Activated effector memory CD4-positive, alpha-beta T cell treated with Interleukin-2 at 50 U/mL for 16 hours (primary cell): ENCODE data around the gene TMEM181.
"Not testable (repeated sequence)": the region's sequence is repeated elsewhere in the genome, so short reads cannot be mapped to it uniquely, and the experiment has no call there.

ENCODE experiments used
- DNase-seq: peaks from one replicate; pipeline ENCODE4 v3.0.0-alpha.2; 2020

Gene TMEM181

GRCh38 chr6:158603261-158604047 lies 43.6 kb downstream of the TMEM181 start:
- DNase-seq: no peak

GRCh38 chr6:158604048-158604406 lies 44.1 kb downstream of the TMEM181 start:
- DNase-seq: no peak

DNA sequence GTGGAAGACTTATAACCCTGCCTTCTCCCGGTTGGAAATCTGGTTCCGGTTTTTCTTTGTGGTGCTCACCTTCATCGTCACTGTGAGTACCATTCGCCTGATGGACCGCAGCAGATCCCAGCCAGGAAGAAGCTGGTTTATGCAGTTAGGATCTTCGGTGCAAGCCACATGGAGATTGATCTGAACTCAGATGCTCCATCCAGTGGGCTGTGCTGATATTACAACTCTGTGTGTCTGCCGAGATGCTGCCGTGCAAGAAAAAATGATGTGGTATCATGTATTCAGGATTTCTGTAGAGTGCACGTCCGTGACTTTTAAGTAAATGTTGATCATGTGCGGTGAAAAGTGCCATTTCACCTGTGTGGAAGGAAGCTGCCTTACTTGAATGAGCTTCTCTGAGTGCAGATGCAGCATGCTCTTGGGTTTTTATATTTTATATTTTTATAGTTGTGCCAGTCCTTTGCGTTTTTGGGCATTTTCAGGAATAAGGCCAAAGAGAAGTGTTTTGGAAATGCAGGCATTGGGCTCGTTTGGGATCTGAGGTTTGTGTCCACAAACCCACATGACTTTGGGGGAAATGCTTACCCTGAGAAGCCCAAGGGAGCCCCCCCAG lies 45.5 kb downstream of the TMEM181 start:
- peak; percentile 7 for DNase-seq

- not testable (repeated sequence) for DNase-seq
These were observed 46.1 kb downstream of the TMEM181 start for GRCh38 chr6:158606011-158606410.

DNA sequence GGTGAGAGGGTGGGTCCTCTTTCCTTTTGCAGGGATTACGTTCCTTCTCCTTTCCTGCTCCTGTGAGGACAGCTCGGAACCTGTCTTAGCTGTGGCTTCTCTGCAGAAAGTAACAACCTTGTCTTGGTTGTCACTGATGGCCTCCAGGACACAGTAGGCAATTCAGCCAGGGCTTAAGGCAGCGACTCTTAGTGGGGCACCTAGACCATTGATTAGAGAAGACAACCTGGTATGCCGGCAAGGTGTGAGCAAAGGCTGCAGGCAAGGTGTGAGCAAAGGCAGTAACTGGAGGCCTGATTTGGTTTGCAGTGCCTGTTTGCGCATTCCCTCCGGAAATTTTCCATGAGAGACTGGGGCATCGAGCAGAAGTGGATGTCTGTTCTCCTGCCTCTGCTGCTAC lies 47.0 kb downstream of the TMEM181 start:
- DNase-seq: no peak

GRCh38 chr6:158607411-158608170 lies 47.7 kb downstream of the TMEM181 start:
- DNase-seq: no peak

DNA sequence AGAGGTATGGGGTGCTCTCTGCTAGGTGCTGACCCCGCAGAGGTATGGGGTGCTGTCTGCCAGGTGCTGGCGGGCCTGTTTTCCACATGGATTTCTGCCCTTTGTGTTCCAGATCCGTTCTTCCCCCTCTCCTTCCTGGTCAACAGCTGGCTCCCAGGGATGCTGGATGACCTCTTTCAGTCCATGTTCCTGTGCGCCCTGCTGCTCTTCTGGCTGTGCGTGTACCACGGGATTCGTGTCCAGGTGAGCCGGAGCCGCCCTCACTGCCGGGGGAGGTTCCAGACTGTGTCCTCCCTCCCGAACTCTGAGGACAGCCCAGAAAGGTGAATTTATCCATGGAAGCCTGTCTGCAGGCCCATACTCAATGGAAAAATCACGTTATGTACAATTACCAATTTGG lies 48.3 kb downstream of the TMEM181 start:
- DNase-seq: no peak

GRCh38 chr6:158609455-158610155 lies 49.7 kb downstream of the TMEM181 start:
- no peak for DNase-seq

- DNase-seq: no peak
These were observed 50.6 kb downstream of the TMEM181 start for GRCh38 chr6:158610319-158610968.

DNA sequence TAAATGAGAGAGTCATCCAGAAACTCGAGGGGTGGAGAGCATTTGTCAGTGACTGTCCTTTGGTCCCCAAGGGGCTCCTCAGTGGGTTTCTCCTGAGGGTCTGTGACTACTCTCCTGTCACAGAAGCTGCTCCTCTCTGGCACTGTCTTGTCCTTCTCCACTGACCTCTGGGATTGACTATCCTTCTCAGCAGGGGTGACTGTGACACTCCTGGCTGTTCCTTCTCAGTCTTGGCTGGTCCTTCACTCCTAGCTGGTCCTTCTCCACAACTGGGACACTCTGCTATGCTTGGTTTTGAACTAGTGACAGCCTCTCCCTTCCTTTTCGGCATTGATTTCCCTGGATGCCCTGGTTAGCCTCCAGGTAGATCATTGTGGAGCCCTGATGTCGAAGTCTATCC lies 51.1 kb downstream of the TMEM181 start:
- DNase-seq: no peak

DNA sequence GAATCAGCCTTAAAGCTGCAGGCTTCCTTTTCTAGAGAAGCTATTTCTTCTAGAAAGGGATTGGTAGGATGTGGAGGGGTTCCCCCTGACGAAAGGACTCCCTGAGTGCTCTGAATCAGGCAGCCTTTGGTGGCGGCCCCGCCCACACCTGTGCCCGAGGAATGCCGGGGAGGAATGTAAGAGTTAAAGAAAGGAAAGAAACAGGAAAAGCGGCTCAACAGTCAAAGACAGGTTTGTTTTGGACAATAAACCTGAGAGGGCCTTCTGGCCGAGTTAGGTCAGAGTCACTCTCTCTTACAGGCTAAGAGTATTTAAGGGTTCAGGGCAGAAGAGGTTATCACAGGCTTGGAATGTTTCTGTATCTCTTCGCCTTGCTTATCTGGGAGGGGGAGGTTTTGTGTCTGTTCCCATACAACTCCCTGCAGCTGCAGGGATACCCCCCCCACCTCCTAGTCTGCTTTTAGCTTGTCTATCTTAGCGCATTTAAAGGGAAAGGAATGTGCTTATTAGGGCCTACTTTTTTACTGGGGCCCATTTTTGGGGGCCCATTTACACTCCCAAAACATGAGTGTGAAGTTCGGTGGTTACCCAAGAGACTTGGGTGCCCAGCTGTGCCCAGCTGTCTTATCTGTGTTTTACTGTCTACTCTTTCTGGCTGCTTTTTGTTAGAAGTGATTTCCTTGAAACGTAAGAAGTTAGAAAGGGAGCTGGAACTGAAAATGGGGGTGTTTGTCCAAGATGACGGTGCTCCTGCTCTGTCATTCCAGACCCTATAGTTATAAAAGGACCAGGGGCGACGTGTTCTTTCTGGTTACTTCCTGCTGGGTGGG lies 51.9 kb downstream of the TMEM181 start:
- no peak for DNase-seq

DNA sequence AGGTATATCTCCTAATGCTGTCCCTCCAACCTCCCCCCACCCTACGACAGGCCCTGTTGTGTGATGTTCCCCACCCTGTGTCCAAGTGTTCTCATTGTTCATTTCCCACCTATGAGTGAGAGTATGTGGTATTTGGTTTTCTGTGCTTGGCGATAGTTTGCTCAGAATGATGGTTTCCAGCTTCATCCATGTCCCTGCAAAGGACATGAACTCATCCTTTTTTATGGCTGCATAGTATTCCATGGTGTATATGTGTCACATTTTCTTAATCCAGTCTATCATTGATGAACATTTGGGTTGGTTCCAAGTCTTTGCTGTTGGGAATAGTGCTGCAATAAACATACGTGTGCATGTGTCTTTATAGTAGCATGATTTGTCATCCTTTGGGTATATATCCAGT lies 54.7 kb downstream of the TMEM181 start:
- not testable (repeated sequence) for DNase-seq

DNA sequence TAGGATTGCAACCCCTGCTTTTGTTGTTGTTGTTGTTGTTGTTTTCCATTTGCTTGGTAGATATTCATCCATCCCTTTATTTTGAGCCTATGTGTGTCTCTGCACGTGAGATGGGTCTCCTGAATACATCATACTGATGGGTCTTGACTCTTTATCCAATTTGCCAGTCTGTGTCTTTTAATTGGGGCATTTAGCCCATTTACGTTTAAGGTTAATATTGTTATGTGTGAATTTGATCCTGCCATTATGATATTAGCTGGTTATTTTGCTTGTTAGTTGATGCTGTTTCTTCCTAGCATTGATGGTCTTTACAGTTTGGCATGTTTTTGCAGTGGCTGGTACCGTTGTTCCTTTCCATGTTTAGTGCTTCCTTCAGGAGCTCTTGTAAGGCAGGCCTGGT lies 58.4 kb downstream of the TMEM181 start:
- DNase-seq: not testable (repeated sequence)

GRCh38 chr6:158619922-158620801 lies 60.3 kb downstream of the TMEM181 start:
- no peak for DNase-seq

- DNase-seq: no peak
These were observed 61.2 kb downstream of the TMEM181 start for GRCh38 chr6:158620963-158621693.

DNA sequence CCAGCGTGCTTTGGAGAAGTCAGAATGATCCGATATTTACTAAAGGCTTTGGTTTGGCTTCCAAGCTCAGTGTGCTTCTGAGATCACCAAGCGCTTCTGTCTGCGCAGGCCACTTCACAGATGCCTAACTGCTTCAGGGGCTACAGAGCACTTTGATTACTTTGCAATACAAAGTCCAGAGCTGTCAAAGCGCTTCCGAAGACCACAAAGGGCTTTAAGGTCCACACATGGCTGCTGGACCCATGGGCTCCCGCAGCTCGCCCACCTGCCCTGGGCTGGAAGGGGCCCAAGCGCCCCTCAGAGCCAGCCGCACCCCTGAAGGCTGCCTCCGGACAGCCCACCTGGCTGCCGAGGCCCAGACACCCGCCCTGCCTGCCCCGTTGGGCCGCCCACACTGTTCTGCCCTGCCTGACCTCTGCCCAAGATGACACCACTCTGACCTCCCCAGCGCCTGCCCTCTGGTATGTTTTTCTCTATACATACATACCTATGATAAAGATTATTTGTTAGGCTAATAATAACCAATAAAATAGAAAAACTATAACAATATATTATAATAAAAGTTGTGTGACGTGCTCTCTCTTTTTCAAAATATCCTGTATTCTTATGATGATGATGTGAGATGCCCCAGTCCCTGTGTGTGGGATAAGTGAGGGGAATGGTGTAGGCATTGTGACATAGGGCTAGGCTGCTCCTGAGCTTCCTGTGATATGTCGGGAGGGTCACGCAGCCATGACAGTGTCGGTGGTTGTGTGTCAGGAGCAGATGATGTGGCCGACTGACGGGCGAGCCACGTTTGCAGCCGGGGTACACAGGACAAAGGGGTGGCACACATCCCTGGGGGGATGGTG lies 62.0 kb downstream of the TMEM181 start:
- no peak for DNase-seq

- DNase-seq: no peak
These were observed 62.8 kb downstream of the TMEM181 start for GRCh38 chr6:158622545-158623190.
